ENCODE results near the gene RAB40C. TPM values are rescaled to one million over a fixed set of nuclear protein-coding genes. Genes with fewer than 3 reads are reported as not detected.

RAB40C gene
- polyA plus RNA-seq, 4 donors: 12.4 to 32.9 (median 16.1) TPM

GRCh38 chr16:644556-644955 is 54.7 kb downstream of the RAB40C start:
- DNase-seq (ENCODE audit: low read depth in 4 of 4, low spot score in 3 of 4): no peak

GRCh38 chr16:645852-646678 is 56.2 kb downstream of the RAB40C start:
- DNase-seq (ENCODE audit: low read depth in 4 of 4, low spot score in 3 of 4): no peak

- no peak for DNase-seq (ENCODE audit: low read depth in 4 of 4, low spot score in 3 of 4)
These were observed 56.9 kb downstream of the RAB40C start for GRCh38 chr16:646679-647172.

GRCh38 chr16:647173-647902 is 57.5 kb downstream of the RAB40C start:
- DNase-seq (ENCODE audit: low read depth in 4 of 4, low spot score in 3 of 4): no peak

- no peak for DNase-seq (ENCODE audit: low read depth in 4 of 4, low spot score in 3 of 4)
These were observed 58.4 kb downstream of the RAB40C start for GRCh38 chr16:648071-648780.

- DNase-seq (ENCODE audit: low read depth in 4 of 4, low spot score in 3 of 4): peak; percentile 68 to 82 (median 78)
These were observed 59.1 kb downstream of the RAB40C start, which contains the start of gene WDR90 for GRCh38 chr16:648781-649589. Gene WDR90, plus strand, starts transcription at chr16:649365. Its CDS starts 52 bp downstream, at chr16:649417.

- no peak for DNase-seq (ENCODE audit: low read depth in 4 of 4, low spot score in 3 of 4)
These were observed 59.8 kb downstream of the RAB40C start for GRCh38 chr16:649631-650030.

- no peak for DNase-seq (ENCODE audit: low read depth in 4 of 4, low spot score in 3 of 4)
These were observed 62.0 kb downstream of the RAB40C start for GRCh38 chr16:651844-652243.

GRCh38 chr16:652454-653305 is 62.8 kb downstream of the RAB40C start:
- no peak for DNase-seq (ENCODE audit: low read depth in 4 of 4, low spot score in 3 of 4)

- DNase-seq (ENCODE audit: low read depth in 4 of 4, low spot score in 3 of 4): no peak
These were observed 64.2 kb downstream of the RAB40C start for GRCh38 chr16:654034-654433.

- DNase-seq (ENCODE audit: low read depth in 4 of 4, low spot score in 3 of 4): no peak
These were observed 67.6 kb downstream of the RAB40C start for GRCh38 chr16:657487-657886.

GRCh38 chr16:658679-659571 is 69.1 kb downstream of the RAB40C start:
- no peak for DNase-seq (ENCODE audit: low read depth in 4 of 4, low spot score in 3 of 4)

- DNase-seq (ENCODE audit: low read depth in 4 of 4, low spot score in 3 of 4): no peak
These were observed 69.8 kb downstream of the RAB40C start for GRCh38 chr16:659618-660017.

GRCh38 chr16:660132-660458 is 70.2 kb downstream of the RAB40C start:
- DNase-seq (ENCODE audit: low read depth in 4 of 4, low spot score in 3 of 4): no peak

GRCh38 chr16:660459-661183 is 70.8 kb downstream of the RAB40C start:
- peak in 1 of 4 donors; percentile 44 for DNase-seq (ENCODE audit: low read depth in 4 of 4, low spot score in 3 of 4)

GRCh38 chr16:661184-661821 is 71.4 kb downstream of the RAB40C start:
- no peak for DNase-seq (ENCODE audit: low read depth in 4 of 4, low spot score in 3 of 4)

- no peak for DNase-seq (ENCODE audit: low read depth in 4 of 4, low spot score in 3 of 4)
These were observed 72.2 kb downstream of the RAB40C start for GRCh38 chr16:662095-662494.
